ACHN (cell line): ENCODE measurements around the gene CPEB2.
A peak's percentile ranks its signal among the peaks of the same experiment; 100 is the strongest.

Experiments used
- DNase-seq: peaks from one replicate; pipeline ENCODE4 v3.0.0-alpha.2; 2015
- in situ Hi-C: cut with HindIII; loops from 2 replicates; pipeline ENCODE4 v1.10.0; 2017; ENCODE audit warnings: low sequenced_read_pairs, low pct_ligation_motif_present, low pct_unique_long_range_greater_than_20kb

The CPEB2 gene

GRCh38 chr4:15006416-15007024 lies 4.2 kb downstream of the CPEB2 start:
- in situ Hi-C loops: no loop called here

GRCh38 chr4:15007201-15007600 lies 4.9 kb downstream of the CPEB2 start:
- in situ Hi-C loops: no loop called here
- peak; percentile 58 for DNase-seq

More at GRCh38 chr4:15006416-15007024, 4.2 kb downstream of the CPEB2 start:
- peak; percentile 20 for DNase-seq

GRCh38 chr4:15010038-15010585 lies 7.8 kb downstream of the CPEB2 start:
- in situ Hi-C loops: no loop called here
- DNase-seq: no peak

- in situ Hi-C loops: no loop called here
- DNase-seq: no peak
Observed at GRCh38 chr4:15011166-15011565, 8.9 kb downstream of the CPEB2 start.

GRCh38 chr4:15012017-15012788 lies 9.9 kb downstream of the CPEB2 start:
- DNase-seq: no peak
- in situ Hi-C loops: no loop called here

- in situ Hi-C loops: no loop called here
- DNase-seq: no peak
Observed at GRCh38 chr4:15013585-15013984, 11.3 kb downstream of the CPEB2 start.

GRCh38 chr4:15015170-15015569 lies 12.9 kb downstream of the CPEB2 start:
- in situ Hi-C loops: no loop called here
- no peak for DNase-seq

- no peak for DNase-seq
- in situ Hi-C loops: no loop called here
Observed at GRCh38 chr4:15018361-15018760, 16.1 kb downstream of the CPEB2 start.

GRCh38 chr4:15020502-15021286 lies 18.4 kb downstream of the CPEB2 start:
- DNase-seq: no peak
- in situ Hi-C loops: no loop called here

GRCh38 chr4:15021311-15021710 lies 19.0 kb downstream of the CPEB2 start:
- in situ Hi-C loops: no loop called here
- no peak for DNase-seq

GRCh38 chr4:15021946-15022345 lies 19.7 kb downstream of the CPEB2 start:
- in situ Hi-C loops: no loop called here
- no peak for DNase-seq

GRCh38 chr4:15024386-15024785 lies 22.1 kb downstream of the CPEB2 start:
- in situ Hi-C loops: no loop called here
- no peak for DNase-seq

GRCh38 chr4:15025693-15026092 lies 23.4 kb downstream of the CPEB2 start:
- no peak for DNase-seq
- in situ Hi-C loops: no loop called here

- in situ Hi-C loops: no loop called here
Observed at GRCh38 chr4:15027921-15028435, 25.7 kb downstream of the CPEB2 start.

GRCh38 chr4:15031197-15031596 lies 28.9 kb downstream of the CPEB2 start:
- in situ Hi-C loops: no loop called here
- no peak for DNase-seq

More at GRCh38 chr4:15027921-15028435, 25.7 kb downstream of the CPEB2 start:
- no peak for DNase-seq

GRCh38 chr4:15031993-15032675 lies 29.9 kb downstream of the CPEB2 start:
- in situ Hi-C loops: no loop called here
- DNase-seq: no peak

- in situ Hi-C loops: no loop called here
Observed at GRCh38 chr4:15034071-15034764, 31.9 kb downstream of the CPEB2 start.

GRCh38 chr4:15035159-15035558 lies 32.9 kb downstream of the CPEB2 start:
- no peak for DNase-seq

More at GRCh38 chr4:15034071-15034764, 31.9 kb downstream of the CPEB2 start:
- DNase-seq: no peak

More at GRCh38 chr4:15035159-15035558, 32.9 kb downstream of the CPEB2 start:
- in situ Hi-C loops: no loop called here
